HCT116 (cell line): ENCODE data around the gene TRIB2. TPM values are rescaled to one million over a fixed set of nuclear protein-coding genes. Genes with fewer than 3 reads are reported as not detected.

Source experiments
- ATAC-seq: fragments of 200-7000 bp; cut with Tn5 transposase; 2 replicates; pipeline ENCODE4 v1.9.1; 2020; ENCODE audit warnings: mild to moderate bottlenecking, moderate library complexity
- BruUV-seq: library from RNA; stranded (reverse); fragments of 400-500 nt; replicated peaks from 2 replicates; lab custom pipeline; 2021; lab: Mats Ljungman, UMichigan
- CTCF ChIA-PET: fragments of 300-600 bp; sonication (Branson Sonifier 250); formaldehyde crosslinking; loops from one replicate; lab custom pipeline; 2021; ENCODE audit warnings: antibody characterized with exemption; lab: Charles Lee
- POLR2A ChIA-PET: fragments of 300-600, 350-600 bp; sonication (Branson Sonifier 250); formaldehyde crosslinking; loops from one replicate; lab custom pipeline; 2021; ENCODE audit warnings: antibody characterized with exemption; lab: Charles Lee
- RAD21 ChIA-PET, 2 experiments: fragments of 300-600 bp; sonication (Branson Sonifier 250); formaldehyde crosslinking; loops; one replicate each; lab custom pipeline; 2023; ENCODE audit warnings: low total read pairs in 2 of 2; ENCODE audit not compliant: uncharacterized antibody in 2 of 2, unreplicated experiment in 2 of 2, low non-redundant PET in 1 of 2; lab: Charles Lee
- DNase-seq: peaks from one replicate; pipeline ENCODE4 v3.0.0-alpha.2; 2010; ENCODE audit warnings: low read depth, low spot score
- H2AFZ ChIP-seq: fragments of 200-600 bp; shearing (Covaris generic), sonication (generic); 2 replicates; pipeline ENCODE4 v1.6.1; 2017; ENCODE audit warnings: low read depth, mixed run types, mixed read lengths, antibody characterized with exemption, low read length; ENCODE audit not compliant: poor library complexity, severe bottlenecking
- H3K27ac ChIP-seq: 2 replicates; pipeline ENCODE4 v1.5.1; 2012; ENCODE audit warnings: low read depth, low read length
- H3K27me3 ChIP-seq: fragments of 200-600 bp; sonication (generic); 2 replicates; pipeline ENCODE4 v1.6.1; 2016; ENCODE audit warnings: mixed run types, low read length, mixed read lengths; ENCODE audit not compliant: insufficient read depth
- H3K36me3 ChIP-seq, 2 experiments: fragments of 200-500 bp in 1 of 2; fragments of 200-600 bp in 1 of 2; sonication (Bioruptor generic) in 1 of 2; sonication (generic) in 1 of 2; 2 replicates each; pipeline versions ENCODE4 v1.5.1 to v1.6.1; 2014 to 2016; ENCODE audit warnings: low read length in 2 of 2, inconsistent platforms in 1 of 2, mixed read lengths in 1 of 2, mixed run types in 1 of 2; ENCODE audit not compliant: insufficient read depth in 2 of 2, control insufficient read depth in 1 of 2
- H3K4me1 ChIP-seq, 2 experiments: fragments of 200-600 bp in 1 of 2; sonication (generic) in 1 of 2; 2 replicates each; pipeline versions ENCODE4 v1.5.1 to v1.6.1; 2012 to 2017; ENCODE audit warnings: low read length in 2 of 2, inconsistent platforms in 1 of 2, mild to moderate bottlenecking in 1 of 2, mixed read lengths in 1 of 2, mixed run types in 1 of 2, moderate library complexity in 1 of 2; ENCODE audit not compliant: insufficient read depth in 2 of 2, control insufficient read depth in 1 of 2
- H3K4me2 ChIP-seq: fragments of 200-600 bp; sonication (generic); 2 replicates; pipeline ENCODE4 v1.6.1; 2017; ENCODE audit warnings: mixed run types, low read length, mixed read lengths
- H3K4me3 ChIP-seq, 2 experiments: fragments of 200-600 bp in 1 of 2; sonication (generic) in 1 of 2; replicated peaks in 1 of 2; 2 replicates each; pipeline ENCODE4 v1.5.1; 2011 to 2016; ENCODE audit warnings: low read length in 2 of 2, control low read depth in 1 of 2, low read depth in 1 of 2, mild to moderate bottlenecking in 1 of 2, mixed read lengths in 1 of 2, mixed run types in 1 of 2
- H3K79me2 ChIP-seq: fragments of 200-600 bp; sonication (generic); 2 replicates; pipeline ENCODE4 v1.6.1; 2017; ENCODE audit warnings: mild to moderate bottlenecking, mixed run types, low read length, moderate library complexity, mixed read lengths; ENCODE audit not compliant: insufficient read depth
- H3K9ac ChIP-seq: fragments of 200-600 bp; sonication (generic); 2 replicates; pipeline ENCODE4 v1.6.1; 2016; ENCODE audit warnings: low read length, mixed read lengths
- H3K9me2 ChIP-seq: fragments of 200-600 bp; sonication (generic), shearing (Covaris generic); 2 replicates; pipeline ENCODE4 v1.6.1; 2017; ENCODE audit warnings: mixed run types, mild to moderate bottlenecking, moderate library complexity; ENCODE audit not compliant: insufficient read depth
- H3K9me3 ChIP-seq, 2 experiments: fragments of 200-500 bp in 1 of 2; fragments of 200-600 bp in 1 of 2; sonication (Bioruptor generic) in 1 of 2; sonication (generic) in 1 of 2; 2 replicates each; pipeline ENCODE4 v1.6.1; 2014 to 2017; ENCODE audit warnings: low read length in 2 of 2, mixed read lengths in 2 of 2, inconsistent platforms in 1 of 2, low read depth in 1 of 2, mild to moderate bottlenecking in 1 of 2, mixed run types in 1 of 2, moderate library complexity in 1 of 2; ENCODE audit not compliant: control insufficient read depth in 1 of 2, insufficient read depth in 1 of 2
- H4K20me1 ChIP-seq: fragments of 200-600 bp; sonication (generic), shearing (Covaris generic); 2 replicates; pipeline ENCODE4 v1.6.1; 2017; ENCODE audit warnings: mixed run types, mild to moderate bottlenecking, moderate library complexity; ENCODE audit not compliant: insufficient read depth
- CBX3 ChIP-seq: IDR thresholded peaks from 2 replicates; pipeline ENCODE4 v1.6.1; 2012; ENCODE audit warnings: low read depth
- CEBPB ChIP-seq: IDR thresholded peaks from 2 replicates; pipeline ENCODE4 v1.6.1; 2012; ENCODE audit warnings: low read depth
- CTCF ChIP-seq, 3 experiments: fragments of 200-600 bp in 1 of 3; sonication (generic) in 1 of 3; IDR thresholded peaks in 2 of 3; conservative IDR thresholded peaks in 1 of 3; 2 replicates each; pipeline ENCODE4 v1.5.1; 2012 to 2017; ENCODE audit warnings: low read depth in 2 of 3, low read length in 2 of 3, antibody characterized with exemption in 1 of 3, borderline replicate concordance in 1 of 3, control low read depth in 1 of 3, mild to moderate bottlenecking in 1 of 3, mixed read lengths in 1 of 3, mixed run types in 1 of 3, moderate library complexity in 1 of 3; ENCODE audit not compliant: insufficient read depth in 1 of 3
- ELF1 ChIP-seq: IDR thresholded peaks from 2 replicates; pipeline ENCODE4 v1.6.1; 2012; ENCODE audit warnings: low read depth, borderline replicate concordance
- RAD21 ChIP-seq: IDR thresholded peaks from 2 replicates; pipeline ENCODE4 v1.6.1; 2012; ENCODE audit warnings: low read depth, mild to moderate bottlenecking
- REST ChIP-seq: IDR thresholded peaks from 2 replicates; pipeline ENCODE4 v1.6.1; 2012; ENCODE audit warnings: low read depth
- SP1 ChIP-seq: IDR thresholded peaks from 2 replicates; pipeline ENCODE4 v1.6.1; 2012; ENCODE audit warnings: low read depth
- SRF ChIP-seq: IDR thresholded peaks from 2 replicates; pipeline ENCODE4 v1.6.1; 2012; ENCODE audit warnings: low read depth
- intact Hi-C: fragments of 100-400 bp; cut with micrococcal nuclease; formaldehyde crosslinking; loops from 2 replicates; pipeline ENCODE4 v1.10.0; 2022
- total RNA-seq: library from RNA; stranded (reverse); gene quantifications from one replicate; pipeline ENCODE4 v1.2.1, GENCODE V29; 2021; ENCODE audit not compliant: unreplicated experiment

TRIB2 gene
- total RNA-seq, 1 experiment from 2014 or later = 12.4 TPM

GRCh38 chr2:12767996-12768624 is 51.4 kb downstream of the TRIB2 start:
- ATAC-seq (no peak), DNase-seq (no peak)
- Histone ChIP-seq H3K27ac (no peak overlapping the region), H3K9me3 (no peaks in the 10 kb centered on the region), H3K4me3 (no peak overlapping the region)
- RAD21 ChIA-PET = no interaction called here
- TF ChIP-seq REST (no peak), CTCF (IDR thresholded peaks at IDR 0.05 in 2 of 3, conservative IDR thresholded peaks at IDR 0.05 in 1 of 3; ENCODE audit: borderline replicate concordance in 1 of 3, insufficient read depth in 1 of 3, low read depth in 2 of 3, low read length in 2 of 3) (no peak), RAD21 (no peak), CEBPB (no peak), CBX3 (no peak), ELF1 (no peak), SP1 (no peak), SRF (no peak)
- TF ChIP-seq, all 23 proteins: peak for 0
- no peaks in the 10 kb centered on the region for H3K36me3 ChIP-seq
- CTCF ChIA-PET = no interaction called here
- 0 out of 2 replicates have a peak, but pooled peaks cover 4% of the 10 kb centered on the region for H3K9me2 ChIP-seq
- H3K79me2 ChIP-seq = no peaks in the 10 kb centered on the region
- no peaks in the 10 kb centered on the region for H3K4me1 ChIP-seq
- H3K4me2 ChIP-seq = no peak overlapping the region
- peaks cover 9% of the 10 kb centered on the region; the same call in 1 of the 2 replicates for H3K27me3 ChIP-seq
- H3K9ac ChIP-seq = no peak overlapping the region
- POLR2A ChIA-PET = no interaction called here
- no peak overlapping the region for H2AFZ ChIP-seq
- no TSS peak for BruUV-seq
- H4K20me1 ChIP-seq = no peaks in the 10 kb centered on the region
- intact Hi-C loops = no loop called here
